Left hindlimb (tissue), 1 donor: ENCODE data around the gene MPZ.
A peak's percentile ranks its signal among the peaks of the same experiment; 100 is the strongest.
"Not testable (repeated sequence)": the region's sequence is repeated elsewhere in the genome, so short reads cannot be mapped to it uniquely, and the experiment has no call there.

Experiments
- DNase-seq: peaks from one replicate; pipeline ENCODE4 v3.0.0-alpha.2; 2018

Gene MPZ

DNA sequence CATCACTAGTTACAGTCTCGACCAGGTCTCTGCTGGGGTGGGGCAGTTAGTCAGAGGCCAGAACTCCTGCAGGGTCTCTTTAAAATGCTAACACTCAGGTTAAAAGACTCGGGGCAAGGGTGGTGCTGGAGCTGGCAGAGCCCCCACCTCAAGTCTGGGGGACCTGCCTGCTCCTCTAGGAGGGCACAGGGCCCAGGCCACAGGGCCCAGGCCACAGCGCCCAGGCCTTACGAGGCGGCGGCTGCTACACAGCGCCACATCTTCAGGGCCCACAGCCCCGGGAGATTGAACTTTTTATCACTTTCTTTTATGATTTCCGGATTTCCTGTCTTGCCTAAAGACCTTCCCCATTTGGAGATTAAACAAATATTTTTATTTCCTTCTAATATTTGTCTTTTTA, 10.4 kb downstream of the MPZ start:
- DNase-seq, result no peak

DNA sequence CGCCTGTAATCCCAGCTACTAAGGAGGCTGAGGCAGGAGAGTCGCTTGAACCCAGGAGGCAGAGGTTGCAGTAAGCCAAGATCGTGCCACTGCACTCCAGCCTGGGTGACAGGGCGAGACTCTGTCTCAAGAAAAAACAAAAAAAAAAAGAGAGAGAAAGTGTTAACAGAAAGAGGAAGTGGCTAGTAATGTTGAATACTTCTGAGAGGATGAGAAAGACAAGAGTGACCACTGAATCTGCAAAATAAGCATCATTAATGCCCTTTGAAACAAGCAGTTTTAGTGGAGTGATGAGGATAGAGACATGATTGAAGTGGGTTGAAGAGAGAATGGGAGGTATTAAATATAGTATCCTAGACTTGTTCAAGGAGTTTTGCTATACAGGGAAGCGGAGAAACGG, 11.7 kb downstream of the MPZ start:
- DNase-seq, result no peak

DNA sequence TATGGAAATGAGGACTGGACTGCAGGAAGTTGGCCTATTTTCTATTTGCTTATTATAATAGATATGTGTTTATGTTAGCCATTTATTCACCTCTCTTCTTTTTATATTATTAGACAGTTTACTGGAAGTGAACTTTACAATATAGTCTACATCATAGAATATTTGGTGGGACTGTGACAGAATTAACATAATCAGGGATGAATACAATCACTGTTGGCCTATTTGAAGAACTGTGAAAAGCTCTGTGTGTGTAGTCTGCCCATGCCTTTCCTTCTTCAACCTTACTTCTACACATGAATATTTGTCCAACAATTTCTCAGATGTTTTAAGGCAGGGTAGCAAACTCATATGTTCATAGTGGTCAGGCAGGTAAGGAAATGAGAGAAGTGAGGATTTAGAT, 12.4 kb downstream of the MPZ start:
- no peak for DNase-seq

DNA sequence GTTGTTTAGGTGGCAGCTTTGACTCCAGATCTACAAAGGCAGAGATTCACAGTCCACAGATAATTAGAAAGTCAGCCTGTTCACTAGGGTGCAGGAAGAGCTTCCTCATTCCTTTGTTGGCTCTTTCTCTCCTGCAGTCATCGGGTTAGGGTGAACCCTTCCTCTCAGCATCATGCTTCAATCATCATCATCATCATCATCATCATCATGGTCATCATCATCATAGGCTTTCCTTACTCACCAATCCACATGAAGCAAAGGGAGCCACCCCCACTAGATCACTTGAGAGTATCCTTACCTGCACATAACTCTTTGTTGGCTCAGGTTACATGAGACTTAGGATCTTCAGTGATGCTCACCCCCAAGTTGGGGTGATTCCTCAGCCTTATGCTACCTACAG, 19.0 kb downstream of the MPZ start:
- DNase-seq, result no peak

DNA sequence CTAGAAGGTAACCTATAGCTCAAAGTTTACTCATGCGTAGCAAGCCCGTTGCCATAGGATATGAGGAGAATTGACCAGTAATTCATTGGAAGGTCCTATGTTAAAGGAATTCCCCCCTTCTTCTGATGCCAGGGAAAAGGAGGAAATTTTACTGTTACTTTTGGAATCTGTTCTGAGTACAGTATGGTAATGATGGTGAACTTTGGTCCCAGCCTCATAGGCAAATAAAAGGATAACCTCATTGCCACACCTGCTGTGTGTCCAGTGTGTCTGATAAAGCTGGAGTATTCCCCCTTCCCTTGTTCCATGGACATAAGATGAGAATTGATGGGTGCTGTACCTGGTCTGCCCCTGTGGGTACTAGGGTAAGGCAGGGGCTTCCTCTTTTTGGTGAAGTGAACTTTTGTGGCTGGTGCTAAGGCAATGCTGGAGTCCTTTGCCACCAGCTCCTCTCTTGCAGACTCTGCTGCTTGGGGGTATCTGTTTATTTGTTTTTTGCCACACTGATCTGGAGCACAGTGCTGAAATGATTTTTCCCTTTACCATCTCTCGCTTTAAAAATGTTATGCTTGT, 22.2 kb downstream of the MPZ start:
- DNase-seq, result no peak

DNA sequence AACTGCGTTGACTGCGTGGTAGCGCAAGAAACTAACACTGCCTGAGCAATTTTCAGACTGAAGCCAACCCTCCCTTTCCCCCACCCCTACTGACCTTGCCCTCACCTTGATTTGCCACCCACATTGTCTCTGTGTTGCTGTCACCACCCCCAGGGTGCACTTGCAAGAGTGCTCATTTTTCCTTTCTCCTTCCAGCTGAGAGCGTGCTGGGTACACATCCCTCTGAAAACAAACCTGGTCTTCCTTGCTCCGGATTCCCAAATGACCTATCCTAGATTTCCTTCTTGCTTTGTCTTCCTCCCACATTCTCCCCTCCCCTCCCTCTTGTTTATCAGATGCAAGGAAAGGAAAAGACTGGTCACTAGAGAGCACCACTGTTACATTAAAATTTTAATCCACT, 24.2 kb downstream of the MPZ start:
- no peak for DNase-seq

DNA sequence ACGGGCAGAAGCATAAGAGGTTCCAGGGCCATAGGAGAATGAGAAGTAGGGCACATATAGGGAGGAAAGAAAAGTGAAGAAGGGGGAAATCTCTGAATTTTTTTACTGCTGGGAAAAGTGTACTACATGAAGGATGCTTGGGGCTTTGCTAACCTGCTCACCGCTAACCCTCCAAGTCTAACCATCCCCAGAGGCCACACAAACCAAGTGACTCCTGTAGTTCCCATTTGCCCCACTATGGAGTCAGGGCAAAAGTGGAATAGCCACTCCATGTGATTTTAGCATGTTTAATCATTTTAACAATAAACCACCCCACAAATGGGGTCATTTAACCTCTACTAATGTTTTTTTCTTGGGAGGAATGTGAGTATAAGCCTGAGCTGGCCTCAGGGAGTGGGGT, 24.7 kb downstream of the MPZ start:
- DNase-seq, result no peak

DNA sequence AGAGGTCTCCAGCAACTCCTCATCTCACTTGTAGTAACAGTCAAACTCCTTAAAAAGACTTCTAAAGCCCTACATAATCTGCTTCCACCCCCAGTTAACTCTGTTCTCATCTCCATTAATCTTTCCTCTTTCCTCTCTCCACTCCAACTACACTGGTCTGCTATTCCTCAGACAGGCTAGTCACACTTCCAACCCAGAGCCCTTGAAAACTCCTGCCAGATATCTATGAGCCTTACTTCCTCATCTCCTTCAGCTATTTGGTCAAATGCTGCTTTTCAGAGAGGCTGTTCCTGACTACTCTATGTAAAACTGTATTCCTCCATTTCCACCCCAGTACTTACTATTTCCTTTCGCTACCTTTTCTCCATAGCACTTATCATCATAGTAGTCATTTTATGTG, 26.8 kb downstream of the MPZ start:
- DNase-seq, result no peak

DNA sequence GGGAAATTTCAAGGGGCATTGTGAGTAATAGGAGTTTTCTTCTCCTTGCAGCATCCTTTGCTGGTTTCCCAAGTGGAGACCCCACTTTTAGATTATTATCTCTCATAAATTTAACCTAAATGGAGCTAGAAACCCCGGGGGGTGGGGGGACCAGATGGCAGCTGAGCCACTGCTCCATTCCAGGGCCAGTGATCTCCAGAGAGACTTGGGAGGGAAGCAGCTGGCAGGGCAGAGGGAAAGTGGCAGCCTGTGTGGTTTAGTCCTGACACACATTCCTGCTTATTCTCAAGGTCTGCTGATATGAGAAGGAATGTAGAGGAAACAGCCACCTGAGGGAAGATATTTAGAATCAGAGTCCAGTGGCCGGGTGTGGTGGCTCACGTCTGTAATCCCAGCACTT, 34.9 kb downstream of the MPZ start:
- no peak for DNase-seq

DNA sequence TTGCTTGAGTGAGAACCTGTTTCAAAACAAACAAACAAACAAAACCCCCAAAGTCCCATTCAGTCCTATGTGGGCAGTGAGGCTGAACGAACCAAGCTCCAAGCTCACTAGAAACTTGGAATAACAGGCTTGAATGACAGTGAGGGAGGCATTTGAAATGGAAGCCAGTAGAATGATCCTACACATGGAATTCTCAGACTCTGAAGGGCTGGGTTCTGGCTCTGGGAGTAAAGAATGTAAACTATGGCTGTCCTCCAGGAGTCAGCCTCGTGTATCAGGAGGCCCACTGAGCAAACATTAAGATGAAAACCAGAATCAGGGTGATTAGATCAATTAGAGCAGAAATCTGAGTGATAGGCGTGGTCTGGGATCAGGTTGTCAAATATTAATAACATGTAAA, 36.4 kb downstream of the MPZ start:
- no peak for DNase-seq

DNA sequence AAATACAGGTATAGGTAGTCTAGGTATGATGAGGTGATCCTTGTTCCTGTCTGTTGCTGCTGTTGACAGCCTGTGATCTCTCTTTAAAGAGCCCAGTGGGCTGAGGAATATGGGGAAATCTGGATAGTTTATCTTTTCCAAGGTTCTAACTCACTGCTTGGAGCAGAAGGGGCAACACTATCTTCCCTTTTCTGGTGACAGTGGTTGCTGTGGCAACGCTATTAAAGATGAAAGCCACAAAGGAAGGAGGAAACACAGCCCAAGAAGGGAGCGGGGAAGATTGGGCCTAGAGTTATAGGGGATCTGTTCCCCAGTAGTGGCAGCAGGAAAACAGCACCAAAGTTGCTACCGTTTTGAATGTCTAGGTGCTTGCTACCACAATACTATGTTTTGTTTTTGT, 42.4 kb downstream of the MPZ start:
- no peak for DNase-seq

DNA sequence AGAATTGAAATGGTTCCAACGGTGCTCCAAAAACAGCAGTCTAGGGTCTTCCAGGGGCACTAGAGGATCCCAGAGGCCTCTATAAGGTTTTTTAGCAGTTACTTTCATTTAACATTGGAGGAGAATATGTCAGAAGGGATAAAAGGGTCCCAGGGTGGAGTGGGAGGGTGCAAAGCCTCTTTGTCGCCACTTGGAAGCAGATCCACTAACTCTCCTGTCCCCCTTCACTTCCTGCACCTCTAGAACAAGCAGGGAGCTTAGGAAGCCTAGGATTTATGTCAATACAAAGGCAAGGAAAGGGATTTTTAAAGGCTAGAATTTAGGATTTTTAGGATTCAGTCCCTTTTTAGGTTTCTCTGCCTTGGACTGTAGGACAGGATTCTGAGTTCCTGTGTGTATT, 42.9 kb downstream of the MPZ start:
- DNase-seq, result no peak

DNA sequence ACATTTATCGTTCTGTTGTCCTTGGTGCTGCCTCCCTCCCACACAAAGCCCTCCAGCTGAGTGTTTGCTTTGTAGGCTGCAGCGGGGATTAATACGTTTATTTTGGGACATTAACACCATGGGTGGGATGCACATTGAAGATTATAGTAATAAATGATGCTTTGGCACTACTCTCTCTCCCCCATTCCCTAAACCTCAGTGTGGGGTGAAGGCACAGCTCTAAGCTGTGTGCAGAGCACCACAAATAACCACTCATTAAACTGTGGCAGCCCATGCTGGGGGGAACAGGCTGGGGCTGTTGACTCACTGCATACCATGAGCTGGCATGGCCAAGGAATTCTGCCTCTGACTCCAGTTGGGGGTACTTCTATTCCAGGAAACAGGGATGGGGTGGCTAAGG, 43.6 kb downstream of the MPZ start:
- DNase-seq, result no peak

DNA sequence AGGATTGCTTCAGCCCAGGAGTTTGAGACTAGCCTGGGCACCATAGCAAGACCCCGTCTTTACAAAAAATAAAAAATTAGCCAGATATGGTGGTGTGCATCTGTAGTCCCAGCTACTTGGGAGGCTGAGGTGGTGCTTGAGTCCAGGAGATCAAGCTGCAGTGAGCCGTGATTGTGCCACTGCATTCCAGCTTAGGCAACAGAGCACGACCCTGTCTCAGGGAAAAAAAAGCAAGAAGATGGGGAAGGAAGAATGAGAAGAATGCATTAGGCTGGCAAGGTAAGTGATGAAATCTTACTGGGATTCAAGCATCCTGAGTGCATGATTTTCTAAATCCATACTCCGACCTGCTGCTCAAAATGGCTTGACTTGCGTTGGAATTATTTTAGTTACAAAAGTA, 44.5 kb downstream of the MPZ start:
- no peak for DNase-seq

DNA sequence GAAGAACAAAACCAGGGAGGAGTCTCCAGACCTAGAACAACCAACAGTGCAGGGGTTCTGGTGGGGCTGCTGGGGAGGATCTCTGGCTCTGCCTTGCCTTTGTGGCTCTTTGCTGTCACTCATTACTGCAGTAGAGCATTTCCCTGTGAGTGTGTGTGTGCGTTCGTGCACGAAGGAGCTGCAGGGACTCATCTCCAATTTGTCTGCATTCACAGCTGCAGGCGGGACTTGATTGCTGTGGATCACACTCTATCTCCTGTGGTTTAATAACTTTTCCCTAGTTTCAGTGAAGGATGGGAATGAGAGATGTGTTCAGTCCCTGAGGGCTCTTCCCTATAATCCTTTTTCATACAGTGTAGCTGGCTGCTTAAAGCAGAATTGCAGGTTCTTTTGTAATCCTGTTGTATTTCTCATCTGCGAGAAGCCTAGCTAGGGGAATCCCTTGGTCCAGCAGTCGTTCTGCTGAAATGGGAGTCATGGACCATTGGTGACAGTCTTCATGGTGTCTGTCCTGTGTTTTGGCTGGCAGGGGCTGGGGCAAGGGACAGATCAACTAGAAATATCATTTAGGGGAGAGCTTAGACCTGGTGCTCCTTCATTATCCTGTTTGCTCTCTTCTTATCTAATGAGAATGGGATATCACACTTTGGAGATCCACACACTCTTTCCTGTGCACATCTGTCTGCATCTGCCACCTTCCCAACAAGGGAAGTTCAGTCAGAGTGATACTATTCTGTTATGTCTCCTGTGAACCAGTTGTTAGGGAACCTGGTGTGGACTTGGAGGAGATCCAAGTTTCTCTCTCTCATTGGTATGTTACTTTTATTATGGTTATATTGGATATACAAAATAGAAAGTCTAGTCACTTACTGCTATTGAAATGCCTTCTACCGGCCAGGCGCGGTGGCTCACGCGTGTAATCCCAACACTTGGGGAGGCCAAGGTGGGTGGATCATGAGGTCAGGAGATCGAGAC, 48.2 kb downstream of the MPZ start:
- no peak for DNase-seq

DNA sequence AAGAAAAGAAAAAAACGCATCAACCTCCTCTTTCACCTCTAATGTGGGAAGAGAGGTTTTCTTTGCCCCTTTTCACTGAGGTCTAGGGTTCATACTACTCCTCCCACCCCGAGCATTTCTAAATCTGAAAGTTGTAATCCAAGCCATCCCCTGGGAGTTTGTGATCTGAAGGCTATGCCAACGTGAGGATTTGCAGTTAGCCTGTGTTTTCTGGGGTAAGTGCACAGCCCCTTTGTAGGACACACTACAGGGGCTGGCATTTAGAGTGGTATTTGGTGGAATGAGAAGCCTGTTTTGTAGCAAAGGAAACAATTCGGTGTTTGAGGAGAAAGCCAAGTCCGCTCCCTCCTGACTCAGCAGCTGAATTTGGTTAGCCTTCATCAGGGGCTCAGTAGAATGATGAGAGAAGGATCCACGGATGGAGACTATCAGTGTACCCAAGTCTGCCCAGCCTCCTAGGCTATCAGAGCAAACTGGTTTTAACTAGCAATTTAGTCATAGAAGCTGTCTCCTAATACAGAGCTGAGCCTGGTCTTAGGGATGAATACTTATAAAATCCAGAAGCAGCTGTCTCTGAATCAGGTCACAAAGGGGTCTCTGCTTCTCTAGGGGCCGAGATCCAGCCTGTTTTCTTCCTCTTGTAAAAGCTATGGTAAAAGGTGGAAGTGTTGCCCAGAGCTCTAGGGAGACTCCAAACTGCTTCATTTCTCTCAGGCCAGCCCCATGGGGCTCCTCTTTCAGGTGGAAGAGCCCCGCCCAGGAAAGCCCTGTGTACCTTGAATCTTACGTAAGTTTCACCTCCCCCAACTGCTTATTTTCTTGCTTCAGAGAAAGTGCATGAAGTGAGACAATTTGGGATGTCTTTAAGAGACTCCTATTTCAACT, 49.1 kb downstream of the MPZ start:
- no peak for DNase-seq

DNA sequence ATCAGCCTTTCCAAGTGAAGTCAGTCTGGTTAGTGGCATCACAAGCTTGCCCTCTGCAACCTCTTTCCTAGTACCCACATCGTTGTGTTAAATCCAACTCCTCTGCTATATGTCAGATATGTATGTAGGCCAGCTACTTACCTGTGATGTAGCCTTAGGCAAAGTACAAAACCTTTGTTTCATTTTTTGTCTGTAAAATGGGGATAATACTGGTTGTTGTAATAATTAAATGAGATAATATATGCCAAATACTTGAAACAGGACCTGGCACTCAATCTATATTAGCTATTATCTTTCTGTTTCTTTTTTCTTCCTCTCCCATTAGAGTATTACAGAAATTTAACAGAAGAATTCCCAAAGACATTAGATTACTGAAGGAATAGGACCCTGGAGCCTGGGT, 50.0 kb downstream of the MPZ start:
- DNase-seq, result no peak

DNA sequence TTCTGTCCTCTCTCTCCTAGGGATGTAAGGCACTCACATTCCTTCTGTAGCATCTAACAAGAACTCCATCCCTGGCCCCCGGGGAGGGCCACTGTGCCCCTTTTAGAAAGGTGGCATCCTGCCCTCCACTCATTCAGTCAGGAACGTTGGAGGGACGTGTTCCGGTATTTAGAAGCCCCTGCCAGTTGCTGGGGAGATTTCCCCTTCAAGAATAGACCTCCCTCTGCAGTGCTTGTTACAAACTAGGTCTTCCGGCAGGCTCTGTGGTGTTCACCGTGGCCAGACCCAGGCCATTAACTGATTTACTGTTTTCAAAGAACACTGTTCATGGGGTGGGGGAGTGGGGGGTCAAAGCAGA, 50.4 kb downstream of the MPZ start:
- no peak for DNase-seq

DNA sequence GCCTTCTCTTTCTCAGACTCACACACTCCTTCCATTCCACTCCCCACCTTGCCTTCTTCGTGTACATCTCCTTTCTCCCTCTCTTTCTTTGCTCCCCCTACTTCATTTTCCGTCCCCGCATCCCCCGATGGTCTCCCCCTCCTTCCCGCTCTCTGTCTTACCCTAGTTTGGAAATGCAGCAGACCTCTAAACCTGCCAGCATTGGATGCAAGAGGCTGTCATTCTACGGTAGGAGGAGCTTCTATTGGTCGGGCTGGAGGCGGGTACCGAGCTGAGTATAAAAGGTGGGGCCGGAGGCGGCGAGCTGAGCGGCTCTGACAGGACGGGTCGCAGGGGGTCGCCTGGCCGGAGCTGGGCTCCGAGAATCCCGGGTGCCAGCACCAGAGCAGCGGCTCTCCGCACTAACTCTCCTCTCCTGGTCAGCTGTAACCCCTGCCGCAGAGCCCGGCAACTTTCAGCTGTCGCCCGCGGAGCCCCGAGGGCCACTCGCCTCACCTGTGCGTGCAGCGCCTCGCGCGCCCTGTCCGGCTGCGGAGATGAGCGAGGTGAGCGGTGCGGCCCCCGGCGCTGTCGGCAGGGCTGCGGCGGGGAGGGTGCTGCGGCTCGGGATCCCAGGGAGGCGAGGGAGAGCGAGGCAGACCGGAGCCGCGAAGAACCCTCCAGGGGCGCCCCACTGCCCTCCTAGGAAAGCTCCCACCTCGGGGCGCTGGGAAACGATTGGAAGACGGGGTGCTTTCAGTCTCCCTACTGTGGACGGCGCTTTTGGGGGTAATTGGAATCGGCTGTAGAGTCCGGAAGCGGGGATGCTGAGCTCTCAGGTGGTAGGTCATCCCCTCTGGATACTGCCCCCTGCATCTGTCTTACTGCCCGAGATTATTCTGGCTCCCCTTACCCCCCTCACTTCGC, 51.1 kb downstream of the MPZ start, which contains the start of gene PCP4L1:
Gene PCP4L1, plus strand, starts transcription at position 307 of the 906 bp plus-strand sequence. Its CDS starts 230 bp downstream, at position 537.
- DNase-seq, result peak; percentile 55

DNA sequence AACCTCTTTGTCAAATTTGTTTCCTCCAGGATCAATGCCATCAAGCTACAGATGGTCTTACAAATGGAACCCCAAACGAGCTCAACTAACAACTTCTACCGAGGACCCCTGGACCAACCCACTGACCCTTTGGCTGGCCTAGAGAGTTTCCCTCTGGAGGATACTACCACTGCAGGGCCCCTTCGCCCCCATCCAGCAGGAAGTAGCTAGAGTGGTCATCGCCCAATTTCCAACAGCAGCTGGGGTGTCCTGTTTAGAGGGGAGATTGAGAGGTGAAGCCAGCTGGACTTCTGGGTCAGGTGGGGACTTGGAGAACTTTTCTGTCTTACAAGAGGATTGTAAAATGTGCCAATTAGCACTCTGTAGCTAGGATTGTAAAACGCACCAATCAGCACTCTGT, 52.7 kb downstream of the MPZ start:
- DNase-seq, result not testable (repeated sequence)

DNA sequence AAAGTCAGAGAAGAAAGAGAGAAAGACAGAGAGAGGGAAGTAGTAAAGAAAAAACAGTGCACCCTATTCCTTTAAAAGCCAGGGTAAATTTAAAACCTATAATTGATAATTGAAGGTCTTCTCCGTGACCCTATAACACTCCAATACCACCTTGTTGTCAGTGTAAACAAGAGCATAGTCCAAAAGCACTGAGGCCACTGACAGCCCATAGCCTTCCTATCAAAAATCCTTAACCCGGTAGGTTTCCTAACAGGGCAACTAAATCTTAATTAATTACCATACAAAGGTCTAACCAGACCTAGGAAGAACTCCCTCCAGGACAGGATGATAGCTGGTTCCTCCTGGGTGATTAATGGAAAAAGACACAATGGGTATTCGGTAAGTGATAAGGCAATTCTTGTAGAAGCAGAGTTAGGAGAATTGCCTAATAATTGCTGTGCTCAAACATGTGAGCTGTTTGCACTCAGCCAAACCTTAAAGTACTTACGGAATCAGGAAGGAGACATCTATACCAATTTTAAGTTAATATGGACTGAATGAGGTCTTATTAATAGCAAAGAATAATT, 53.7 kb downstream of the MPZ start:
- not testable (repeated sequence) for DNase-seq

DNA sequence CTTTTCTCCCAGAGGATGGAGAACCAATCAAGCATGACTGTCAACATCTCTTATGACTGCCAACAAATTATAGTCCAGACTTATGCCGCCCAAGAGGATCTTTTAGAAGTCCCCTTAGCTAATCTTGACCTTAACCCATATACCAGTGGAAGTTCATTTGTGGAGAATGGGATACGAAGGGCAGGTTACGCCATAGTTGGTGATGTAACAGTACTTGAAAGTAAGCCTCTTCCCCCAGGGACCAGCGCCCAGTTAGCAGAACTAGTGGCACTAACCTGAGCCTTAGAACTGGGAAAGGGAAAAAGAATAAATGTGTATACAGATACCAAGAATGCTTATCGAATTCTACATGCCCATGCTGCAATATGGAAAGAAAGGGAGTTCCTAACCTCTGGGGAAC, 54.5 kb downstream of the MPZ start:
- DNase-seq, result not testable (repeated sequence)
